ENCODE measurements around the gene CASZ1. TPM values are rescaled to one million over a fixed set of nuclear protein-coding genes. Genes with fewer than 3 reads are reported as not detected.

Gene CASZ1
- polyA plus RNA-seq, 3 donors, result 0.30 to 3.7 (median 0.50) TPM

DNA sequence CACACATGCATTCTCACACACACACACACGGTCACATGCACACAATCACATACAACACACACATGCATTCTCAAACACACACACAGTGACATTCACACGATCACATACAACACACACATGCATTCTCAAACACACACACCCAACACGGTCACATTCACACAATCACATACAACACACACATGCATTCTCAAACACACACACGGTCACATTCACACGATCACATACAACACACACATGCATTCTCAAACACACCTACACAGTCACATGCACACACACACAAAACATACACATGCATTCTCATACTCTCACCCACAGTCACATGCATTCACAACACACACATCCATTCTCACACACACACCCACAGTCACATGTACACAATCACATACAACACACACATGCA is 135.0 kb downstream of the CASZ1 start:
- no peak overlapping the region for H2AFZ ChIP-seq (ENCODE audit: insufficient read depth, low read depth, low read length, poor library complexity, severe bottlenecking)
- intact Hi-C loops (cut with micrococcal nuclease), result no loop called here
- Mint-ChIP-seq H3K4me1 (no peaks in the 10 kb centered on the region), H3K36me3 (no peaks in the 10 kb centered on the region), H3K27ac (no peak overlapping the region), H3K4me3 (no peak overlapping the region), H3K27me3 (ENCODE audit: low read depth in 3 of 3) (peaks cover 0 to 2% (median 0%) of the 10 kb centered on the region in 3 donors), H3K9me3 (no peaks in the 10 kb centered on the region)
- H3K4me3 ChIP-seq (replicated peaks in 1 of 3; ENCODE audit: low read depth in 2 of 3, low read length in 3 of 3), result no peak overlapping the region
- no peak overlapping the region for H3K9ac ChIP-seq (ENCODE audit: insufficient read depth, low read length, poor library complexity, severe bottlenecking)
- no peaks in the 10 kb centered on the region for H3K27me3 ChIP-seq (ENCODE audit: control insufficient read depth in 2 of 2, insufficient read depth in 2 of 2, low read length in 2 of 2)
- 92% methylated on average over 5 of the region's 5 CpGs for WGBS (ENCODE audit: insufficient coverage)
- TF ChIP-seq, protein P1, sequence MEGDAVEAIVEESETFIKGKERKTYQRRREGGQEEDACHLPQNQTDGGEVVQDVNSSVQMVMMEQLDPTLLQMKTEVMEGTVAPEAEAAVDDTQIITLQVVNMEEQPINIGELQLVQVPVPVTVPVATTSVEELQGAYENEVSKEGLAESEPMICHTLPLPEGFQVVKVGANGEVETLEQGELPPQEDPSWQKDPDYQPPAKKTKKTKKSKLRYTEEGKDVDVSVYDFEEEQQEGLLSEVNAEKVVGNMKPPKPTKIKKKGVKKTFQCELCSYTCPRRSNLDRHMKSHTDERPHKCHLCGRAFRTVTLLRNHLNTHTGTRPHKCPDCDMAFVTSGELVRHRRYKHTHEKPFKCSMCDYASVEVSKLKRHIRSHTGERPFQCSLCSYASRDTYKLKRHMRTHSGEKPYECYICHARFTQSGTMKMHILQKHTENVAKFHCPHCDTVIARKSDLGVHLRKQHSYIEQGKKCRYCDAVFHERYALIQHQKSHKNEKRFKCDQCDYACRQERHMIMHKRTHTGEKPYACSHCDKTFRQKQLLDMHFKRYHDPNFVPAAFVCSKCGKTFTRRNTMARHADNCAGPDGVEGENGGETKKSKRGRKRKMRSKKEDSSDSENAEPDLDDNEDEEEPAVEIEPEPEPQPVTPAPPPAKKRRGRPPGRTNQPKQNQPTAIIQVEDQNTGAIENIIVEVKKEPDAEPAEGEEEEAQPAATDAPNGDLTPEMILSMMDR (IDR thresholded peaks at IDR 0.05), result no peak
- H3K27ac ChIP-seq (ENCODE audit: low read depth in 1 of 2, low read length in 2 of 2), result no peak overlapping the region
- no peaks in the 10 kb centered on the region for H3K79me2 ChIP-seq (ENCODE audit: insufficient read depth, low read length)
- H3K4me1 ChIP-seq (ENCODE audit: control insufficient read depth in 1 of 2, insufficient read depth in 2 of 2, low read length in 2 of 2), result no peaks in the 10 kb centered on the region
- no peaks in the 10 kb centered on the region for H3K36me3 ChIP-seq (replicated peaks in 1 of 2; ENCODE audit: control insufficient read depth in 1 of 2, insufficient read depth in 2 of 2, low read length in 2 of 2)
- no peaks in the 10 kb centered on the region for H4K20me1 ChIP-seq (ENCODE audit: insufficient read depth, low read length)
- no peaks in the 10 kb centered on the region for H3K9me3 ChIP-seq (replicated peaks in 1 of 2; ENCODE audit: control insufficient read depth in 1 of 2, insufficient read depth in 1 of 2, low read length in 2 of 2)
- no peak for DNase-seq
- H3K4me2 ChIP-seq (replicated peaks; ENCODE audit: extremely low read depth, low read length, poor library complexity, severe bottlenecking), result no peak overlapping the region

DNA sequence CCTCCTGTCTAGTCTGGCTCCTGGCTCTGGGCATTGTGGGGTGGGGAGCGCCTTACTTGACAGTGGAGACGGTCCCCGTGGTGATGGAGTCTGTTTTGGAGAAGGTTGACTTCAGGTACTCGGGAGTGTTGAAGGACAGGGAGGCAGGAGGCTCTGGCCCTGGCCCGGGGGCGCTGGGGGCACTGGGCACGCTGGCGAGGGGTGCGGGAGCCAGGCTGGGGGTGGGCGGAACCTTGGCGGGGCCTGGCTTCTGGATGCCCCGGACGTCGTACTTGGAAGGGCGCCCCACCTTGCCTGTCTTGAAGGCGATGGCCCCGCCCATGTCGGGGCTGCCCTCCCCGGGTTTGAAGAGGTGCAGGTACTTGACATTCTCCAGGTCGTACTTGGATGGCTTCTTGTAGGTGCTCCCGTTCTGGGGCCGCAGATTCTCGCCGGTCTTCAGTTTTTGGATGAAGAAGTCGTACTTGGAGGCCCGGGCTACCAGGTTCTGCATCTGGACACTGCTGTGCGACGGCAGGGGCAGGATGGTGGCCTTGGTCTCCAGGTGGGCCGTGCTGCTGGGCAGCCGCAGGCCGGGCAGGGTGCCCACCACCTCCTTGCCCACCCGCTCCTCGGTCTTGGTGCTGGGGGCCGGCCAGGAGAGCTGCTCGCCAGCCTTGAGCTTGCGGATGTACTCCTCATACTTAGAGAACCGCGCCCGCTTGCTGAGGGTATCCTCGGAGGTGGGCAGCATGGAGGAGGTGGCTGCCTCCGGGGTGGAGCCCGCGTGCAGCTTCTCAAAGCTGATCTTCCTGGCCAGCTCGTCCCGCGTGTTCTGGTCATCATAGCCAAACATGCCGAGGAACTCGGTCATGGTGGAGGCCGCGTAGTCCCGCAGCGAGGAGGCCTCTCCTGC is 136.6 kb downstream of the CASZ1 start:
- no peak for DNase-seq
- H3K27me3 Mint-ChIP-seq (ENCODE audit: low read depth in 3 of 3), result peaks cover 0 to 2% (median 0%) of the 10 kb centered on the region in 3 donors
- Histone ChIP-seq H3K4me2 (replicated peaks; ENCODE audit: extremely low read depth, low read length, poor library complexity, severe bottlenecking) (no peak overlapping the region), H3K4me1 (ENCODE audit: control insufficient read depth in 1 of 2, insufficient read depth in 2 of 2, low read length in 2 of 2) (no peaks in the 10 kb centered on the region), H3K4me3 (replicated peaks in 1 of 3; ENCODE audit: low read depth in 2 of 3, low read length in 3 of 3) (no peak overlapping the region), H3K27ac (ENCODE audit: low read depth in 1 of 2, low read length in 2 of 2) (no peak overlapping the region), H2AFZ (ENCODE audit: insufficient read depth, low read depth, low read length, poor library complexity, severe bottlenecking) (no peak overlapping the region), H3K27me3 (ENCODE audit: control insufficient read depth in 2 of 2, insufficient read depth in 2 of 2, low read length in 2 of 2) (no peaks in the 10 kb centered on the region), H3K79me2 (ENCODE audit: insufficient read depth, low read length) (no peaks in the 10 kb centered on the region), H3K9me3 (replicated peaks in 1 of 2; ENCODE audit: control insufficient read depth in 1 of 2, insufficient read depth in 1 of 2, low read length in 2 of 2) (no peaks in the 10 kb centered on the region), H3K9ac (ENCODE audit: insufficient read depth, low read length, poor library complexity, severe bottlenecking) (no peak overlapping the region), H4K20me1 (ENCODE audit: insufficient read depth, low read length) (no peaks in the 10 kb centered on the region), H3K36me3 (replicated peaks in 1 of 2; ENCODE audit: control insufficient read depth in 1 of 2, insufficient read depth in 2 of 2, low read length in 2 of 2) (no peaks in the 10 kb centered on the region)
- intact Hi-C loops (cut with micrococcal nuclease), result no loop called here
- TF ChIP-seq, protein P1 (IDR thresholded peaks at IDR 0.05), result no peak
- no peaks in the 10 kb centered on the region for H3K36me3 Mint-ChIP-seq
- no peaks in the 10 kb centered on the region for H3K9me3 Mint-ChIP-seq
- 98% methylated on average over 41 of the region's 52 CpGs for WGBS (ENCODE audit: insufficient coverage)
- no peaks in the 10 kb centered on the region for H3K4me1 Mint-ChIP-seq
- no peak overlapping the region for H3K27ac Mint-ChIP-seq
- H3K4me3 Mint-ChIP-seq, result no peak overlapping the region

Measured in CD14-positive monocyte (primary cell).